ENCODE measurements around the gene SLC16A12.
"Not testable (repeated sequence)": the region's sequence is repeated elsewhere in the genome, so short reads cannot be mapped to it uniquely, and the experiment has no call there.

The SLC16A12 gene

DNA sequence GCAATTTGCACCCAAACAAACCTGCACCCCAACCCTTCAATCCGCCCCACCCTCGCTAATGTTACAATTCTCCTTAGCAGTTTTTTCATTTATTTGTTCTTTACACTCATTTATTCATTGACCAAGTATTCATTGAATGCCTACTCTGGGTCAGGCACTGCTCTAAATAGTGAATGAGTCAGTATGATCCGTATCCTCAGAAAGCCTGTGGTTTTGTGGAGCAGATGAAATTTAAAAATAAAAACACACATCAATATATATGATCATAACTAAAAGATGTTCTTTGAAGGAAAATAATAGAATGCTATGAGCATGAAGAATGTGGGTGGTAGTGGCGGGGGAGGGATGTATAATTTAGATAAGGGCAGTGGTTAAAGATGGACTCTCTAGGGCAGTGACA is 107.8 kb downstream of the SLC16A12 start:
- in situ Hi-C loops (cut with MboI; ENCODE audit: low sequenced_read_pairs): loop anchor here (25.0 kb wide), 1 partner anchor 135 kb away; no protein-coding TSS in a partner anchor

DNA sequence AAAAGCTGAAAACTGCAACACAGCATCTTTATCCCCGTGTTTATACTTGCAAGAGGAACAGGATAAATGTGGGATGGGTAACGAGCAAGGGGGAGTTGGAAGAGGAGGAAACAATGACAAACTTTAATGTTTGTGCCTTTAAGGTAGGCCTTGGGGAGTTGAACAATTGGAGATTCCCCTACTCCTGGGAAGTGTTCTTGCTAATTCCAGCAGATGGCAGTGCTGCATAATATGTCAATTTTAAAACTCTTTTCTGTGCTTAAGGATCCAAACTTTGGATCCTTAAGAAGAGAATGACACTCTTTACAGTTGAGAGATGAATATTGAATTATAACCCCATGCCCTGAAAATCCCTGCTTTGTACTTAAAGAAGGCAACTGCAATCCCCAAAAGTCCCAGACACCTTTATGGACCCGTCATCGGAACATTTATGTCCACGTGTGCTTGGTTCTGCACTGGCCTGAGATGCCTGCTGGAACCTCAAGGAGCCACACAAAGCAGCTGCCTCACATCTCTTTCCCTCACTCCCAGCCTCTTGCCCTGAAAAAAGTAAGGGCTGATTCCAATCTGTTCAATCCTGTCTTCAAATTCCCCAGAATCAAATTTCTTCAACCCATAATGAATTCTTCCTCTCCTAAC is 109.0 kb downstream of the SLC16A12 start:
- in situ Hi-C loops (cut with MboI; ENCODE audit: low sequenced_read_pairs): loop anchor here (25.0 kb wide), 1 partner anchor 136 kb away; no protein-coding TSS in a partner anchor

DNA sequence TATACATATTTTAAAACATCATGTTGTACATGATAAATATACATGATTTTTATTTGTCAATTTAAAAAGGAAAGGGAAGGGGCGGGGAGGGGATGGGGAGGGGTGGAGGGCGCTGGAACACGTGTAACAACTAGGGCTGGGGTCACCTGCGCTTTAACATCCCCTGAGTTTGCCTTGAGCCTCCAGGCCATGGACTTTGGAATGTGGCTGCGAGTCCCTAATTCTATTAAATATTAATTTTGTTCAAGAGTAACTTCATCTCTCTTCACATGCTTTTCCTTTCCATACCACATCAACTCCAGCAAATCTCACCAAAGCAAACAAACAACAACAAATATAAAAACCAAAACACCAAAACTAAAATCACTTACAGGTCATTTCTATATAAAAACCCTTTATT is 110.4 kb downstream of the SLC16A12 start:
- in situ Hi-C loops (cut with MboI; ENCODE audit: low sequenced_read_pairs): loop anchor here (25.0 kb wide), 1 partner anchor 137 kb away; no protein-coding TSS in a partner anchor

DNA sequence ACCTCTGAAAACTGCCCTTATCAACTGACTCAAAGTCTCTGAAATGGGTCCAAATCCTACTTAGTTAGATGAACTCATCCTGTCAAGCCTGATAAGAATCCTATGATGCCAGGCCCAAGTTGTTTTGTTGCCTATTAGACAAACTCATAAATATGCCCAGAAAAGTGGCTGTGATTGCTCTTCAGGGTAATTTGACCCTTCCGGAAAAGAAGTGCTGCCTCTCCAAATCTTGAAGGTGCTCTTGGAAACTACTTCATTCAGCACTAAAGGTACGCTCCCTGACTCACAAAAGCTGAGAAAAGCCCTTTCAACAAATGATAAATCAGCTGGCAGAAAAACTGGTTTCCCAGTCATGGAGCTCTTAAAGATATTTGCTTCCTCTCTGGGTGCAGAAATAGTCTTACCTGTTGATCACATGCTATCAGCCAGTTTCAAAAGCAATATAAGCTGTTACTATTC is 114.3 kb downstream of the SLC16A12 start:
- in situ Hi-C loops (cut with MboI; ENCODE audit: low sequenced_read_pairs): no loop called here

DNA sequence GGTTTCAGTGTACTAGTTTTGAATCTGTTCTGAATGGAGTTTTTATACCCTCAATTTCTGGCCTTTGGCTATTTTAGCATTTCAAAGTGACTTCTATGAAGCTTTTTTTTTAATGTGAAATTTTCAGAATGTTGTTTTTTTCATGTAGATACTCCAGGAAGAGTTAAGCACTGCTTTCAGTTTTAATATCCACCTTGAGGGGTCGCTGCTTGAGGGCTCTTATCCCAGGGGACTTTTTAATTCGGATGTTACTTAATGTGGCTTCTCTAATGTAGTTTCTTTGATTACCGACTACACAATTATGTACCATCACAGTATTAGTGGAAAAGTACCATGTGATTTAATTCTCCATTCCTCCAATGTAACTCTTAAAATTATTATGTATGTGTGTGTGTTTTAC is 115.8 kb downstream of the SLC16A12 start:
- in situ Hi-C loops (cut with MboI; ENCODE audit: low sequenced_read_pairs): no loop called here

DNA sequence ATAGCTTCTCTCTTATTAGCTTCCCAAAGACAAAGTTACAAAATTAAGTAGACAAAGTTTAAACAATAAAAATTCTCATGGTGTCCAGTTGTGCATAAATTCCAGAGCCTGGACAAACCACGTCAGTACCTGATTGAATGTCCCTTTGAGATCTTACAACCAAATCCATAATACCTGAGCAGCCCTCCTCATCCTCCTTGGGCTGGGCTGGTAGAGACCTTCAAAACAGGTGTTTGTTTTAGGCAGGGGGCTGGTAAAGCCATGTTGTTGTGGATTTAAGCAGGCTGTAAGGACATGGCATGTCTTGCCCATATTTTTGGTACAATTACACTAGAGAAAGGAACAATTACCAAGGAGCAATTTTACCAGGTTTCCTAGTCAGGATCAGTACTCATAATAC is 118.9 kb downstream of the SLC16A12 start:
- in situ Hi-C loops (cut with MboI; ENCODE audit: low sequenced_read_pairs): no loop called here

DNA sequence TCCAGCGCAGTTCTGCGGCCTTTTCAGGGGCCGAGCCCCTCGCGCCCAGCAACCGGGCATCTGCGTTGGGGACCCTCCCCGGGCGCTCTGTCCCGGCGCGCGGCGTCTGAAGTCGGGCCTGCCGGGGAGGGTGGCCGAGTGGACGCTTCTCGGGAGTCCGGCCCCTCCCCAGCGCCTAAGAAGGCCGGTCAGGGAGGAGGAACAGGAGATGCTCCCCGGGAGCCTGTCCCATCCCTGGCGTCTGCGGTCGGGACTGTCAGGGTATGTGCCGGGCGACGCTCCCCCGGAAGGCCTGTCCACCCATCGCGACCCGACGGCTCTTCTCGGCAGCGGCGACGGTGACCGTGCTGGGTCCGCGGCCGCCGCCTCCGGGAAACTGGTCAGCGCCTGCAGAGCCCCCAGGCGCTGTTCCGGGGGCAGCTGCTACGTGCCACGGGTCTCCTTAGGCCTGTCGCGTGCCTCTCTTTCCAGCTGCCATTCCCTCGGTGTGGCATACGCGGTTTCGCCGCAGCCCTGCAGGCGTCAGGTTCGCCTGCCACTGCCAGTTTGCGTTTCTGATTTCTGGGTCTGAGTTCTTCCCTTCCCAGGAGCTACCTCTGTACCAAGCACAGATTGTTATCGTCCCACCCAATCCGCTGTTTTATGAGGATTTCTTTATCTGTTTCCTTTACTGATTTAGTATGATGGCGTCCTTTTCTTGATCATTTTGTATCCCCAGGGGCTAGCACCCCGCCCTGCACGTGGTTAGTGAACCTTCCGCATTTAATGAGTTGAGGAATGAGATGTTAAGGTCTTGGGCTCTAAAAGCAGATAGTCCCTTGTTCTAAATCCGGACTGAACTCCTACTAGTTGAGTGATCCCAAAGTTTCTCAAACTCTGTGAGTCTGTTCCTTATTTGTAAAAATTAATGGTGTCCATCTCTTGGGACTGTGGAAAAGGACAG is 120.2 kb downstream of the SLC16A12 start:
- in situ Hi-C loops (cut with MboI; ENCODE audit: low sequenced_read_pairs): no loop called here

DNA sequence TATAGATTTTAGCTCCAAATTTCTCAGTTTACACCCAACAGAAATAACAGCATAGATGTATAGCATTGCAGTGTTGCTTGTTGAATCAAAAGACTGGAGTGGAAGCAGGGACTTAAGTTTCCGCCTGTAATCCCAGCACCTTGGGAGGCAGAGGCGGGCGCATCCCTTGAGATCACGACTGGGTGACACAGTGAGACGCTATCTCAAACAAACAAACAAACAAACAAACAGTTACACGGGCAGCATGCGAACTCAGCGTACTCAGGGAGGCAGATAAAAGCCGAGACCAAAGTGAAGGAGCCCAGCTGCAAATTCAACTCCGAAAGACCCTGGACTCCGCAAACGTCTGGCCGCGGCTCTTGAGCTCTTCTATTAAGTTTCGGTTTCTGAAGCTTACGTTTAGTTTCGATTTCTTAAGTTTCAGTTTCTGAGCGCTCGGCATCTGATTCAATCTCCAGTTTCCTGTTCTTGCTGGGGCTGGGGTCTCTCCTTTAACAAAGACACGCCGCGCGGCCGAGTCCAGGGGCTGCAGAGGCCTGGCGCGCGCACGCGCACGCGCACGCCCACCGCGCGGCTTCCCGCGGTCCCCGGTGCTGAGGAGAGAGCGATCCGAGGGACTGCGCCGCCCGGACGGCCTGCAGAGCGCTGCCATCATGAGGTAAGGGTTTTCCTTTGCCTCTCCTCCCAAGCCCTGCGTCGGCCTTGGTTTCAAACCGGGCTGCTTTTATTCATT is 121.1 kb downstream of the SLC16A12 start, which contains the start of gene IFIT5:
IFIT5 (plus strand) TSS at position 423 of the 733 bp plus-strand sequence; CDS start at position 654, 231 bp downstream.
- in situ Hi-C loops (cut with MboI; ENCODE audit: low sequenced_read_pairs): no loop called here

DNA sequence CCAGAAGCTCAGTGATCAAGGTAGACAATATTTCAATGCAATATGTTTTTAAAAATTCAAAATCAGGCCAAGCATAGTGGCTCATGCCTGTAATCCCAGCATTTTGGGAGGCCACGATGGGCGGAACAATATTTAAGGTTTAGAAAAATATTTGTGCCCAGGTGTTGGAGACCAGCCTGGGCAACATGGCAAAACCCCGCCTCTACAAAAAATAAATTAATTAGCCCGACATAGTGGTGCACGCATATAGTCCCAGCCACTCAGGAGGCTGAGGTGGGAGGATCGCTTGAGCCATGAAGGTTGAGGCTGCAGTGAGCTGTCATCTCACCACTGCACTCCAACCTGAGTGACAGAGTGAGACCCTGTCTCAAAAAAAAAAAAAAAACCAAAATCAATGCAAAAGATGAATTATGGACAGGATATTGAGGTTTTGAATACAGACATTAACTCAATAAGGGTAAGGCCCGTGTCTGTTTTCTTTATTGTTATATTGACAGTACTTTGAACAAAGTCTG is 121.9 kb downstream of the SLC16A12 start:
- in situ Hi-C loops (cut with MboI; ENCODE audit: low sequenced_read_pairs): no loop called here

DNA sequence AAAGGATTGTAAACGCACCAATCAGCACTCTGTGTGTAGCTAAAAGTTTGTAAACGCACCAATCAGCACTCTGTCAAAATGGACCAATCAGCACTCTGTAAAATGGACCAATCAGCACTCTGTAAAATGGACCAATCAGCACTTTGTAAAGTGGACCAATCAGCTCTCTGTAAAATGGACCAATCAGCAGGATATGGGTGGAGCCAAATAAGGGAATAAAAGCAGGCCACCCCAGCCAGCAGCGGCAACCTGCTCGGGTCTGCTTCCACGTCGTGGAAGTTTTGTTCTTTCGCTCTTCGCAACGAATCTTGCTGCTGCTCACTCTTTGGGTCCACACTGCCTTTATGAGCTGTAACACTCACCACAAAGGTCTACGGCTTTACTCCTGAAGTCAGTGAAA is 123.1 kb downstream of the SLC16A12 start:
- in situ Hi-C loops (cut with MboI; ENCODE audit: low sequenced_read_pairs): not testable (repeated sequence)

DNA sequence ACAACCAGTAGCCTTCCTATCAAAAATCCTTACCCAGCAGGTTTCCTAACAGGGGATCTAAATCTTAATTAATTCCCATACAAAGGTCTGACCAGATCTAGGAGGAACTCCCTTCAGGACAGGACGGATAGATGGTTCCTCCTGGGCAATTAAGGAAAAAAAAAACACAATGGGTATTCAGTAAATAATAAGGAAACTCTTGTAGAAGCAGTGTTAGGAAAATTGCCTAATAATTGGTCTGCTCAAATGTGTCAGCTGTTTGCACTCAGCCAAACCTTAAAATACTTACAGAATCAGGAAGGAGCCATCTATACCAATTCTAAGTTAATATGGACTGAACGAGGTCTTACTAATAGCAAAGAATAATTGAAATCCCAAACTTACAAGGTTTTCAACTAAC is 124.3 kb downstream of the SLC16A12 start:
- in situ Hi-C loops (cut with MboI; ENCODE audit: low sequenced_read_pairs): not testable (repeated sequence)

DNA sequence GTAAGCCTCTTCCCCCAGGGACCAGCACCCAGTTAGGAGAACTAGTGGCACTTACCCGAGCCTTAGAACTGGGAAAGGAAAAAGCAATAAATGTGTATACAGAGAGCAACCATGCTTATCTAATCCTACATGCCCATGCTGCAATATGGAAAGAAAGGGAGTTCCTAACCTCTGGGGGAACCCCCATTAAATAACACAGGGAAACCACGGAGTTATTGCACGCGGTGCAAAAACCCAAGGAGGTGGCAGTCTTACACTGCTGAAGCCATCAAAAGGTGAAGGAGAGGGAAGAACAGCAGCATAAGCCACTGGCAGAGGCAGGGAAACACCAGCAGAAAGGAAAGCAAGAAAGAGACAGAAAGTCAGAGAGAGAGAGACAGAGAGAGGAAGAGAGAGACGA is 124.8 kb downstream of the SLC16A12 start:
- in situ Hi-C loops (cut with MboI; ENCODE audit: low sequenced_read_pairs): not testable (repeated sequence)

DNA sequence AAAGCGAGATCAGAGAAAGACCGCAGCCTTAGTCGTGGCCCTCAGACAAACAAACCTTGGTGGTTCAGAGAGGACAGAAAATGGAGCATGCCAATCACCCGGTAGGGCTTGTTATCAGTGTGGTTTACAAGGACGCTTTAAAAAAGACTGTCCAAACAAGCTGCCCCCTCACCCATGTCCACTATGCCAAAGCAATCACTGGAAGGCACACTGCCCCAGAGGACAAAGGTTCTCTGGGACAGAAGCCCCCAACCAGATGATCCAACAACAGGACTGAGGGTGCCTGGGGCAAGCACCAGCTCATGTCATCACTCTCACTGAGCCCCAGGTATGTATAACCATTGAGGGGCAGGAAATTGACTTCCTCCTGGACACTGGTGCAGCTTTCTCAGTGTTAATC is 126.1 kb downstream of the SLC16A12 start:
- in situ Hi-C loops (cut with MboI; ENCODE audit: low sequenced_read_pairs): not testable (repeated sequence)

DNA sequence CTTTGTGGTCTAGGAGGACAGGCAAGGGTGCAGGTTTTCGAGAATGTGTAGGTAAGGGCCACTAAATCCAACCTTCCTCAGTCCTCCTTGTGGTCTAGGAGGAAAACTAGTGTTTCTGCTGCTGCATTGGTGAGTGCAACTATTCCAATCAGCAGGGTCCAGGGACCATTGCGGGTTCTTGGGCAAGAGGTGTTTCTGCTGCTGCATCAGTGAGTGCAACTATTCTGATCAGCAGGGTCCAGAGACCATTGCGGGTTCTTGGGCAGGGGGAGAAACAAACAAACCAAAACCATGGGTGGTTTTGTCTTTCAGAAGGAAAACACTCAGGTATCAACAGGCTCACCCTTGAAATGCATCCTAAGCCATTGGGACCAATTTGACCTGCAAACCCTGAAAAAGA is 127.6 kb downstream of the SLC16A12 start:
- in situ Hi-C loops (cut with MboI; ENCODE audit: low sequenced_read_pairs): not testable (repeated sequence)

DNA sequence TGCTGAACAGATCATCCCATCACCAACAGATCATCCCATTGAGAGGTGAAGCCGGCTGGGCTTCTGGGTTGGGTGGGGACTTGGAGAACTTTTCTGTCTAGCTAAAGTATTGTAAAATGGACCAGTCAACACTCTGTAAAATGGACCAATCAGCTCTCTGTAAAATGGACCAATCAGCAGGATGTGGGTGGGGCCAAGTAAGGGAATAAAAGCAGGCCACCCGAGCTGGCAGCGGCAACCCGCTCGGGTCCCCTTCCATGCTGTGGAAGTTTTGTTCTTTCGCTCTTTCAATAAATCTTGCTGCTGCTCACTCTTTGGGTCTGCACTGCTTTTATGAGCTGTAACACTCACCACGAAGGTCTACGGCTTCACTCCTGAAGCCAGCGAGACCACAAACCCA is 129.2 kb downstream of the SLC16A12 start:
- in situ Hi-C loops (cut with MboI; ENCODE audit: low sequenced_read_pairs): not testable (repeated sequence)

DNA sequence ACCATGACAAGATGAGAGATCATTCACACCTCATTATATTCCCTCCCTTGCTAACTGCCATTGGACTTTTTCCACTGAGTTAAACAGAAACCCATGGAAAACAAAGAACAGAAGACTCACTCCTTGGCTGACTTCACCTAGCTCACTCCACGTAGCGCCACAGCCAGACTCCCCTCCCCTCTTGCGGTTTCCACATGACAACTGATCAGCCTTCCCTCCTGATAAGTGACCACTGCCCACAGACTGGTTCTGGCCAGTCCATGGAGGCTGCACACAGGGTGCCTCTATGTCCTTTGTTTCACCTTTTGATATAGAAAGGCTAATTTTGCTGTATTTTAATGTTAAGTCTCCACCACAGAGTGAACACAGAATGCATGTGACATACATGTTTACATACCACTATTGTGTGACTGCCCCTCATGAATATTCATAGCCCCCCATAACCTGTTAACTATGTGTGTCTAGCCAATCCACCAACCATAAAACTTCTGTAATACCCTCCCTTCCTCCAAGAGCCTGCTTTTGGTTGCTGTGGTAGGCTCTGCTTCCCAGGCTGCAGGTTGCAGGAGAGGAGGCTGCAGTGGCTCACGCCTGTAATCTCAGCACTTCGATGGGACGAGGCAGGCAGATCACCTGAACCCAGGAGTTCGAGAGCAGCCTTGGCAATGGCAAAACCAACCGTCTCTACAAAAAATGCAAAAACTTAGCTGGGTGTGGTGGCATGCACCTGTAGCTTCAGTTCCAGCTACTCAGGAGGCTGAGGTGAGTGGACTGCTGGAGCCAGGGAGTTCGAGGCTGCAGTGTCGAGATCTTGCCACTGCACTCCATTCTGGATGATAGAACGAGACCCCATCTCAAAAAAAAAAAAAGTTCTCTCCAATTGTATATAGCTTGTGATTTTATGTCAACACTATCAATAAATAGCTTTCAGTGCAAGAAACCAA is 131.0 kb downstream of the SLC16A12 start:
- in situ Hi-C loops (cut with MboI; ENCODE audit: low sequenced_read_pairs): no loop called here

DNA sequence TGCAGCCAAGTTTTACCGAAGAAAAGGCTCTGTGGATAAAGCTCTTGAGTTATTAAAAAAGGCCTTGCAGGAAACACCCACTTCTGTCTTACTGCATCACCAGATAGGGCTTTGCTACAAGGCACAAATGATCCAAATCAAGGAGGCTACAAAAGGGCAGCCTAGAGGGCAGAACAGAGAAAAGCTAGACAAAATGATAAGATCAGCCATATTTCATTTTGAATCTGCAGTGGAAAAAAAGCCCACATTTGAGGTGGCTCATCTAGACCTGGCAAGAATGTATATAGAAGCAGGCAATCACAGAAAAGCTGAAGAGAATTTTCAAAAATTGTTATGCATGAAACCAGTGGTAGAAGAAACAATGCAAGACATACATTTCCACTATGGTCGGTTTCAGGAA is 132.4 kb downstream of the SLC16A12 start:
- in situ Hi-C loops (cut with MboI; ENCODE audit: low sequenced_read_pairs): no loop called here

DNA sequence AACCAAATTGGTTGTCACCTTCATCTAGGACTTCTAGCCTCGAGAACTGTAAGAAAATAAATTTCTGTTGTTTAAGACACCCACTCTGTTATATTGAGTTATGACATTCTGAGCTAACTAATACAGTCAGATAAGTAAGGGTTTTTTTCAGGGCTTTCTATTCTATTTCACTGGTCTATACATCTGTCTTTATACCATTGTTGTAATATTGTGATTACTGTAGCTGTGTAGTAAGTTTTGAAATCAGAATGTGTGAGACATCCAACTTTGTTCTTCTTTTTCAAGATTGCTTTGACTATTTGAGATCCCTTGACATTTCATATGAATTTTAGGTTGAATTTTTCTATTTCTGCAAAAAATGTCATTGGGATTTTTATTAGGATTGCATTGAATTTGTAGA is 135.4 kb downstream of the SLC16A12 start:
- in situ Hi-C loops (cut with MboI; ENCODE audit: low sequenced_read_pairs): no loop called here

DNA sequence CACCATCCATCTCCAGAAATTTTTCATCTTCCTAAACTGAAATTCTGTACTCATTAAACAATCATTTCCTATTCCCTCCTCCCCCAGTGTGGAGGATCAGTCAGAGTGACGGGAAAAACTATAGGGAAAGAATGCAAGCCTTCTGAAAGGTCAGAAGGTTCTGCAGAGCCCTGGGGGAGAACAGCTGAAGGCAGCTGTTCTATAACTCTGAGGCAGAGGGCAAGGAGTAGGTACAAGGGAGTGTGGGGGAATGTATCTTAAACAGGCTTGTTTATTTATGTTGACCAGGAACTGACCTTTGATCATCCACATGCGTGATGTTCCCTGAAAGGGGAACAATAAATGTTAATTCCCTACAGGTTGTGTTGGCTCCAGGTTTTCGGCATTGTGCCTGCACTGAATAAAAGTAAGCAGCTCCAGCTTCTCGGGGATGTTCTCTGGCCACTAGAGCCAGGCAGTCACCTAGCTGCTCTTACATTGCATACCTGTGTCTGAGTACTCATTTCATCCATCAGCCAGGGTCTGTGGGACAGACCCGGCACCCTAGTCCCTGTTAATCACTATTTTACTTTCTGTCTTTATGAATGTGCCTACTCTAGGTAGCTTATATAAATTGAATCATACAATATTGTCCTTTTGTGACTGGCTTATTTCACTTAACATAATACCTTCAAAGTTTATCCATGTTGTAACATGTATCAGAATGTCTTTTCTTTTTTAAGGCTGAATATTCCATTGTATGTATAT is 137.2 kb downstream of the SLC16A12 start:
- in situ Hi-C loops (cut with MboI; ENCODE audit: low sequenced_read_pairs): no loop called here
